ENCODE measurements around the gene TSEN34. TPM values are rescaled to one million over a fixed set of nuclear protein-coding genes. Genes with fewer than 3 reads are reported as not detected.

Gene TSEN34
- total RNA-seq, 1 donor from 2014 or later, result 43.9 TPM

Other genes starting within 250 kb of the TSEN34 start
- gene CACNG8, start 228.4 kb upstream of the TSEN34 start, total RNA-seq, result 2.1 to 2.6 TPM (median 2.1 TPM) in 3 replicates
- gene CACNG6, start 199.7 kb upstream of the TSEN34 start, total RNA-seq, result 4.3 to 5.7 TPM (median 5.3 TPM) in 3 replicates
- gene VSTM1, start 127.4 kb upstream of the TSEN34 start, total RNA-seq, result not detected in 3 replicates
- not detected in 3 replicates for gene TARM1, start 109.9 kb upstream of the TSEN34 start, total RNA-seq
- not detected in 3 replicates for gene OSCAR, start 90.5 kb upstream of the TSEN34 start, total RNA-seq
- 126 to 135 TPM (median 135 TPM) in 3 replicates for gene NDUFA3, start 88.5 kb upstream of the TSEN34 start, total RNA-seq
- 19.2 to 20.7 TPM (median 20.1 TPM) in 3 replicates for gene TFPT, start 75.7 kb upstream of the TSEN34 start, total RNA-seq
- gene PRPF31, start 75.6 kb upstream of the TSEN34 start, total RNA-seq, result 80.6 to 84.0 TPM (median 82.1 TPM) in 3 replicates
- gene CNOT3, start 53.5 kb upstream of the TSEN34 start, total RNA-seq, result 63.3 to 70.6 TPM (median 67.6 TPM) in 3 replicates
- 5.7 to 6.4 TPM (median 5.8 TPM) in 3 replicates for gene LENG1, start 31.6 kb upstream of the TSEN34 start, total RNA-seq
- gene TMC4, start 18.1 kb upstream of the TSEN34 start, total RNA-seq, result 57.6 to 69.5 TPM (median 63.5 TPM) in 3 replicates
- 102 to 113 TPM (median 110 TPM) in 3 replicates for gene MBOAT7, start 1.7 kb upstream of the TSEN34 start, total RNA-seq
- 1,211 to 1,274 TPM (median 1,263 TPM) in 3 replicates for gene RPS9, start 9.6 kb downstream of the TSEN34 start, total RNA-seq
- not detected in 3 replicates for gene LILRB3, start 31.7 kb downstream of the TSEN34 start, total RNA-seq
- not detected in 3 replicates for gene LILRA6, start 51.5 kb downstream of the TSEN34 start, total RNA-seq
- not detected in 3 replicates for gene LILRB5, start 66.0 kb downstream of the TSEN34 start, total RNA-seq
- gene LILRB2, start 89.8 kb downstream of the TSEN34 start, total RNA-seq, result not detected in 3 replicates
- not detected in 3 replicates for gene LILRA5, start 121.9 kb downstream of the TSEN34 start, total RNA-seq
- not detected in 3 replicates for gene LILRA4, start 147.9 kb downstream of the TSEN34 start, total RNA-seq
- gene LAIR1, start 173.6 kb downstream of the TSEN34 start, total RNA-seq, result 0.53 to 0.92 TPM (median 0.75 TPM) in 3 replicates
- 4.2 to 6.0 TPM (median 5.2 TPM) in 3 replicates for gene TTYH1, start 224.2 kb downstream of the TSEN34 start, total RNA-seq

Measured in mesothelial cell of epicardium (in vitro differentiated cells).